Thoracic aorta (tissue), 2 donors: Measurements from ENCODE around the gene PLSCR3. TPM values are rescaled to one million over a fixed set of nuclear protein-coding genes. Genes with fewer than 3 reads are reported as not detected.
A peak's percentile ranks its signal among the peaks of the same experiment; 100 is the strongest.

Source experiments
- ATAC-seq: fragments of 150-250 bp; one replicate; pipeline ENCODE4 v1.8.0; 2017; ENCODE audit warnings: low read depth; ENCODE audit not compliant: insufficient number of reproducible peaks, low FRiP score
- DNase-seq: peaks from one replicate; pipeline ENCODE4 v3.0.0-alpha.2; 2020; ENCODE audit warnings: low spot score
- H3K27ac ChIP-seq, 2 donors: fragments of 200-600 bp; sonication (generic); 1 replicate in 1 of 2; 2 replicates in 1 of 2; pipeline ENCODE4 v1.5.1; 2016; ENCODE audit warnings: mild to moderate bottlenecking in 2 of 2, moderate library complexity in 2 of 2
- H3K27me3 ChIP-seq: fragments of 200-600 bp; sonication (generic); replicated peaks from 2 replicates; pipeline ENCODE4 v1.6.0; 2016; ENCODE audit warnings: mild to moderate bottlenecking; ENCODE audit not compliant: insufficient read depth
- H3K36me3 ChIP-seq: fragments of 200-600 bp; sonication (generic); one replicate; pipeline ENCODE4 v1.5.1; 2016
- H3K4me1 ChIP-seq, 2 donors: fragments of 200-600 bp; sonication (generic); 1 replicate in 1 of 2; 2 replicates in 1 of 2; pipeline versions ENCODE4 v1.5.1 to v1.6.0; 2016; ENCODE audit warnings: low read depth in 2 of 2, mild to moderate bottlenecking in 1 of 2; ENCODE audit not compliant: control insufficient read depth in 1 of 2
- H3K4me3 ChIP-seq: fragments of 200-600 bp; sonication (generic); 2 replicates; pipeline ENCODE4 v1.5.1; 2016; ENCODE audit warnings: mild to moderate bottlenecking
- H3K9me3 ChIP-seq: fragments of 200-600 bp; sonication (generic); 2 replicates; pipeline ENCODE4 v1.5.1; 2016
- total RNA-seq, 2 donors: library from RNA; depleted of rRNA; stranded (reverse); fragments of >200 nt; gene quantifications; one replicate each; pipeline versions ENCODE4 v1.1.0 to v1.2.3, GENCODE V29; 2016
- TF ChIP-seq, protein P1 (sequence below): fragments of 200-600 bp; sonication (generic); IDR thresholded peaks from one replicate; pipeline ENCODE4 v1.5.1; 2019; ENCODE audit warnings: antibody characterized with exemption

PLSCR3 gene
- total RNA-seq, 2 donors from 2014 or later: 31.0 to 49.4 TPM

DNA sequence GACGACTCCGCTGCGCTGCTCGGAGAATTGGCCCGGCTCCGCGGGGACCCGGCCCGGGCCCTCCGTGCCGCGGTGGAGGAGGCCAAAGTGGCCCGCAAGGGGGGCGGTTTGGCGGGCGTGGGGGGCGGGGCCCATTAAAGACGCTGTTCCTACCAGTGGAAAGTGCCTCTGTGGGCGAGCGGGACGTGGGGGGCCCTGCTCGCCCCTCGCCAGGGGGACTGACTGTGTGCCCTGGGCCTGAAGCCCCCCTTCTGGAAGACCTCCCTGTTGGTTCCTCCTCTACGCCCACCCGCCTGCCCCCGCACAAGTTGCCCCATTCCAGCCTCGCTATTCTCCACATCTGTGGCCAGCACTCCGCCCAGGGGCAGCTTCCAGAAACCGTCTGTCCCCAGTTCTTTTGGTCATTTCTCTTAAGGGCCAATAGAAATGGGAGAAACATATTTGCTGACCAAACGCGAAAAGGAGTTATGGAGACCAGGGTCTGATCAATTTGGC, 43.1 kb upstream of the PLSCR3 start:
- Histone ChIP-seq H3K4me3 (peak overlapping the region; percentile 83), H3K4me1 (peaks cover 25 to 53% of the 10 kb centered on the region in 2 donors), H3K36me3 (no peaks in the 10 kb centered on the region), H3K27ac (no peak overlapping the region), H3K9me3 (no peaks in the 10 kb centered on the region), H3K27me3 (peaks cover 5% of the 10 kb centered on the region)
- TF ChIP-seq, protein P1, sequence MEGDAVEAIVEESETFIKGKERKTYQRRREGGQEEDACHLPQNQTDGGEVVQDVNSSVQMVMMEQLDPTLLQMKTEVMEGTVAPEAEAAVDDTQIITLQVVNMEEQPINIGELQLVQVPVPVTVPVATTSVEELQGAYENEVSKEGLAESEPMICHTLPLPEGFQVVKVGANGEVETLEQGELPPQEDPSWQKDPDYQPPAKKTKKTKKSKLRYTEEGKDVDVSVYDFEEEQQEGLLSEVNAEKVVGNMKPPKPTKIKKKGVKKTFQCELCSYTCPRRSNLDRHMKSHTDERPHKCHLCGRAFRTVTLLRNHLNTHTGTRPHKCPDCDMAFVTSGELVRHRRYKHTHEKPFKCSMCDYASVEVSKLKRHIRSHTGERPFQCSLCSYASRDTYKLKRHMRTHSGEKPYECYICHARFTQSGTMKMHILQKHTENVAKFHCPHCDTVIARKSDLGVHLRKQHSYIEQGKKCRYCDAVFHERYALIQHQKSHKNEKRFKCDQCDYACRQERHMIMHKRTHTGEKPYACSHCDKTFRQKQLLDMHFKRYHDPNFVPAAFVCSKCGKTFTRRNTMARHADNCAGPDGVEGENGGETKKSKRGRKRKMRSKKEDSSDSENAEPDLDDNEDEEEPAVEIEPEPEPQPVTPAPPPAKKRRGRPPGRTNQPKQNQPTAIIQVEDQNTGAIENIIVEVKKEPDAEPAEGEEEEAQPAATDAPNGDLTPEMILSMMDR: no peak
- ATAC-seq (no peak), DNase-seq (no peak)

DNA sequence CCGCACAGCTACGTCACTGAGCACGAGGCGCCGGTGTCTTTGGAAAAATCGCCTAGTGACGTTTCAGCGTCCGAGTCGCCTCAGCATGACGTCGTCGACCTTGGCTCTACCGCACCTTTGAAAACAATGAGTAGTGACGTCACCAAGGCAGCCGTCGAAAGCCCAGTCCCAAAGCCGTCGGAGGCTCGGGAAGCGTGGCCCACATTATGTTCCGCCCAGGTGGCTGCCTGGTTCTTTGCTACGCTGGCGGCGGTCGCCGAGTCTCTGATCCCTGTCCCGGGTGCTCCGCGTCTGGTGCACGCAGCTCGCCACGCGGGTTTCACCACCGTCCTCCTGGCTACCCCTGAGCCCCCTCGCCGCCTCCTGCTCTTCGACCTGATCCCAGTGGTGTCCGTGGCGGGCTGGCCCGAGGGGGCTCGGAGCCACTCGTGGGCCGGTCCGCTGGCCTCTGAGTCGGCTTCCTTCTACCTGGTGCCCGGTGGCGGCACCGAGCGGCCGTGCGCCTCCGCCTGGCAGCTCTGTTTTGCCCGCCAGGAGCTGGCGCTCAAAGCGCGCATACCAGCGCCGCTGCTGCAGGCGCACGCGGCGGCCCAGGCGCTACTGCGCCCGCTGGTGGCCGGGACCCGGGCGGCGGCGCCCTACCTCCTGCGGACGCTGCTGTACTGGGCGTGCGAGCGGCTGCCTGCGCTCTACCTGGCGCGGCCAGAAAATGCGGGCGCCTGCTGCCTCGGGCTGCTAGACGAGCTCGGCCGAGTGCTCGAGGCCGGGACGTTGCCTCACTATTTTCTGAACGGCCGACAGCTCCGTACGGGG, 42.4 kb upstream of the PLSCR3 start:
- H3K4me3 ChIP-seq: peak overlapping the region; percentile 83
- DNase-seq: no peak
- H3K36me3 ChIP-seq: no peaks in the 10 kb centered on the region
- peaks cover 5% of the 10 kb centered on the region for H3K27me3 ChIP-seq
- ATAC-seq: peak; percentile 42
- peaks cover 25 to 53% of the 10 kb centered on the region in 2 donors for H3K4me1 ChIP-seq
- H3K9me3 ChIP-seq: no peaks in the 10 kb centered on the region
- TF ChIP-seq, protein P1: peak; percentile 79
- H3K27ac ChIP-seq: peak overlapping the region in 1 of 2 donors; percentile 42

DNA sequence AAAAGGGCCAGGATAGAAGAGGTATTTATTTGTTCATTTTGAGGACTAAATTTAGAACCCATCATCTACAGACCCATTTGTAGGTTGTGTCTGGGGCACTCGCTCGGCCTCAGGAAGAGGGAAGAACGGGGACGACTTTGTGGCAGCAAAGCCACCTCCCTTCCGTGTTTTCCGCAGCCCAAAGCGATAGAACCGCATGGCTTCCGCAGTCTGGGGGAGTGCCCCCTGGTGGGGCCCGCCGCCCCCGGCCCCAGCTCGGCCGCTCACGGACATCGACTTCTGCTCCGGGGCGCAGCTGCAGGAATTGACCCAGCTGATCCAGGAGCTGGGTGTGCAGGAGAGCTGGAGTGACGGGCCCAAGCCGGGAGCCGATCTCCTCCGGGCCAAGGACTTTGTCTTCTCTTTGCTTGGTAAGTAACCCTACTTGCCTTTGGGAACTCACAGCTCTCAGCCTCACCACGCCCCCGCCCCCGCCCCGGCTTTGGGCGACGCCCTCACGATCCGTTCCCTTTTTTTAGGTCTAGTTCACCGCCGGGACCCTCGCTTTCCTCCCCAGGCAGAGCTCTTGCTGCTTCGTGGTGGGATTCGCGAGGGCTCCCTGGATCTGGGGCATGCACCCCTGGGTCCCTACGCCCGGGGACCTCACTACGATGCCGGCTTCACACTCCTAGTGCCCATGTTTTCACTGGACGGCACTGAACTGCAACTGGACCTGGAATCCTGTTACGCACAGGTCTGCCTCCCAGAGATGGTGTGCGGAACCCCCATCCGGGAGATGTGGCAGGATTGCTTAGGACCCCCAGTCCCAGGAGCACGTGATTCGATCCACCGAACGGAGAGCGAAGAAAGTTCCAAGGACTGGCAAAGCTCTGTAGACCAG, 41.6 kb upstream of the PLSCR3 start:
- no peak for DNase-seq
- peak; percentile 2 for ATAC-seq
- TF ChIP-seq, protein P1: no peak
- H3K9me3 ChIP-seq: no peaks in the 10 kb centered on the region
- H3K27me3 ChIP-seq: peaks cover 5% of the 10 kb centered on the region
- H3K4me1 ChIP-seq: peaks cover 25 to 52% of the 10 kb centered on the region in 2 donors
- peak overlapping the region; percentile 83 for H3K4me3 ChIP-seq
- peak overlapping the region in 1 of 2 donors; percentile 31 for H3K27ac ChIP-seq
- no peaks in the 10 kb centered on the region for H3K36me3 ChIP-seq

DNA sequence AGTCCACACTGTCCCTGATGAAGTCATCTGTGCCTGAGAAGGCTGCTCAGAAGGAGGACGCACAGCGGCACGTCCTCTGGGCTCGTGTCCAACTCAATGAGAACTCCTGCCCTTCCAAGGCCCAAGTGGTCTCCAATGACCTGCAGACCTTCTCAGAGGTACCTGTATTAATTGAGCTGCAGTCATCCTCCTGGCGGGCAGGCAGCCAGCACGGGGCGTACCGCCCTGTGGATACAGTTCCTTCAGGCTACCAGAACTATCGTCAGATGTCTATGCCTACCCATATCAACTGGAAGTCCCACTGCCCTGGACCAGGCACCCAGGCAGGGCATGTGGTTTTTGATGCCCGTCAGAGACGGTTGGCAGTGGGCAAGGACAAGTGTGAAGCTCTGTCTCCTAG, 38.0 kb upstream of the PLSCR3 start:
- no peak overlapping the region for H3K4me3 ChIP-seq
- TF ChIP-seq, protein P1: no peak
- DNase-seq: no peak
- no peaks in the 10 kb centered on the region for H3K27me3 ChIP-seq
- H3K36me3 ChIP-seq: no peaks in the 10 kb centered on the region
- ATAC-seq: no peak
- no peaks in the 10 kb centered on the region for H3K9me3 ChIP-seq
- peaks cover 6 to 21% of the 10 kb centered on the region in 2 donors for H3K4me1 ChIP-seq
- no peak overlapping the region for H3K27ac ChIP-seq

DNA sequence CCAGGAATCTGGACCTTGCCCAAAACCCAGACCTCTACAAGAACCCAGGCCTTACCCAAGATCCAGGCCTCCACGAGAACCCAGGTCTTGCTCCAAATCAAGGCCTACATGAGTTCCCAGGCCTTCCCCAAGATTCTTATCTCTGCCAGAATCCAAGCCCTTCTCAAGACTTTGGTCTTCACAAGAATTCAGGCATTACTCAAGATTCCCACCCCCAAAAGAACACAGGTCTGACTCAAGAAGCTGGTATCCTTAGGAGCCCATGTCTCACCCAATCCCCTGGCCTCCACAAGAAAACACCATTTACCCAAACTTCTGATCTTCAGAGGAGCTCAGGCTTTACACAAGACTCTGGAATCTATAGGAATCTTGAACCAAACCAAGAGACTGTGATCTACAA, 36.9 kb upstream of the PLSCR3 start:
- H3K4me1 ChIP-seq: peaks cover 0 to 10% of the 10 kb centered on the region in 2 donors
- no peaks in the 10 kb centered on the region for H3K9me3 ChIP-seq
- H3K27ac ChIP-seq: no peak overlapping the region
- no peak overlapping the region for H3K4me3 ChIP-seq
- H3K27me3 ChIP-seq: no peaks in the 10 kb centered on the region
- DNase-seq (no peak), ATAC-seq (no peak)
- TF ChIP-seq, protein P1: no peak
- no peaks in the 10 kb centered on the region for H3K36me3 ChIP-seq
